Heart left ventricle (tissue), 13 donors: ENCODE measurements around the gene COL27A1.

Experiments used
- POLR2A ChIP-seq, 2 donors: fragments of 450-650 bp; IDR thresholded peaks; one replicate each; pipeline ENCODE4 v1.6.1; 2017; ENCODE audit warnings: antibody characterized with exemption in 2 of 2, mild to moderate bottlenecking in 2 of 2, moderate library complexity in 2 of 2
- TF ChIP-seq, protein P1 (sequence below), 12 donors: fragments of 200-600 bp; sonication (generic) in 4 of 12; IDR thresholded peaks; one replicate each; pipeline versions ENCODE4 v1.5.0 to v1.8.0; 2018 to 2022; ENCODE audit warnings: antibody characterized with exemption in 12 of 12, mild to moderate bottlenecking in 5 of 12
- donor health status: ischemic (EF 13 %, LVEDD 7.1; RV severe dilation, severe dysfunction).
- donor health status: DM: no; HTN: yes; CAD: no.
- donor health status: DM: no; HTN: no; CAD: no.
- donor health status: ischemic (EF 25% LVEDD 6.9; RV normal size, moderate dysfunction).
- donor health status: ischemic (EF 25% LVEDD 5.7; RV mildly dilated, moderate dysfunction).
- donor health status: ischemic (EF 35%, LVEDD 5.7; RV mildly dilated, moderate dysfunction).
- donor health status: nonischemic (EF 11% LVEDD 7.7; RV severe dilation, severe dysfunction).
- donor health status: DM: yes; HTN: yes; CAD: no.
- donor health status: PGD.
- donor health status: ischemic (EF 29% LVEDD 5.4; RV normal size, mild dysfunction).
- donor health status: nonischemic (EF 23%, LVEDD 6.1; RV moderate dilation, normal function).

DNA sequence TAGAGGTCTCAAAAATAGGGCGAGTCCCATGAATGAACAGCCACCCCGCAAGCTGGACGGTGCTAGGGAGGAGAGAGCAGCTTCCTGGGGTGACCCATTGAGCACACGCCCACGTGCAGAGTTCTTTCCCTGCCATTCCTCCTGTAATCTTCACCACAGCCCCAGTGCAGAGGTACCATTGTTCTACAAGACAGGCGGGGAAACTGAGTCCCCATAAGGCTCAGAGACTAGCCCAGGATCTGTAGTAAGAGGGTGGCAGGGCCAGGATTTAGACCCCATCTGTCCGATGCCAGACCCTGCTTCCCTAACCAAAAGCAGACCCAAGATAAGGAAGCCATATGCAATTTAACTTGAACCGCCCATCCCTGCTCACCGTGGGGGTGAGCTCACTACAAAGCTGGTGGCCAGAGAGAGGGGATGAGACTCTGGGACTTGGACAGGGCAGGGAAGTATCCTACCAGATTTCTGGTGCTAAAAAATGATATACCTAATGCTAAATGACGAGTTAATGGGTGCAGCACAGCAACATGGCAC, 130.9 kb downstream of the COL27A1 start:
- TF ChIP-seq, protein P1, sequence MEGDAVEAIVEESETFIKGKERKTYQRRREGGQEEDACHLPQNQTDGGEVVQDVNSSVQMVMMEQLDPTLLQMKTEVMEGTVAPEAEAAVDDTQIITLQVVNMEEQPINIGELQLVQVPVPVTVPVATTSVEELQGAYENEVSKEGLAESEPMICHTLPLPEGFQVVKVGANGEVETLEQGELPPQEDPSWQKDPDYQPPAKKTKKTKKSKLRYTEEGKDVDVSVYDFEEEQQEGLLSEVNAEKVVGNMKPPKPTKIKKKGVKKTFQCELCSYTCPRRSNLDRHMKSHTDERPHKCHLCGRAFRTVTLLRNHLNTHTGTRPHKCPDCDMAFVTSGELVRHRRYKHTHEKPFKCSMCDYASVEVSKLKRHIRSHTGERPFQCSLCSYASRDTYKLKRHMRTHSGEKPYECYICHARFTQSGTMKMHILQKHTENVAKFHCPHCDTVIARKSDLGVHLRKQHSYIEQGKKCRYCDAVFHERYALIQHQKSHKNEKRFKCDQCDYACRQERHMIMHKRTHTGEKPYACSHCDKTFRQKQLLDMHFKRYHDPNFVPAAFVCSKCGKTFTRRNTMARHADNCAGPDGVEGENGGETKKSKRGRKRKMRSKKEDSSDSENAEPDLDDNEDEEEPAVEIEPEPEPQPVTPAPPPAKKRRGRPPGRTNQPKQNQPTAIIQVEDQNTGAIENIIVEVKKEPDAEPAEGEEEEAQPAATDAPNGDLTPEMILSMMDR (IDR thresholded peaks at IDR 0.05), result no peak
- no peak for TF ChIP-seq POLR2A (IDR thresholded peaks at IDR 0.05)
